ENCODE measurements around the gene TMEM132D. TPM values are rescaled to one million over a fixed set of nuclear protein-coding genes. Genes with fewer than 3 reads are reported as not detected.

The TMEM132D gene
- total and polyA plus RNA-seq, 4 donors = 0.01 to 0.14 (median 0.08) TPM

DNA sequence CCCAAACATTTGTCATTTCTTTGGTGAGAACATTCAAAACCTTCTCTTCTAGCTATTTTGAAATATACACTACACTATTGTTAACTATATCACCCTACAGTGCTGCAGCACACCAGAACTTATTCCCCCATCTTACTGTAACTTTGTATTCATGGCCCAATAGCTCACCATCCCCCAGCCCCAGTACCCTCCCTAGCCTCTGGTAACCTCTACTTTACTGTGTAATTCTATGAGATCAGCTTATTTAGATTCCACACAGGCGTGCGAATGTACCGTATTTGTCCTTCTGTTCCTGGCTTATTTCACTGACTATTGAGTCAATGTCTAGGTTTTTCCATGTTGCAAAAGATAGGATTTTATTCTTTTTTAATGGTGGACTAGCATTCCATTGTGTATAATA lies 469.0 kb downstream of the TMEM132D start:
- DNase-seq (ENCODE audit: low spot score) = no peak
- no peaks in the 10 kb centered on the region for H3K36me3 ChIP-seq (ENCODE audit: control insufficient read depth in 4 of 4, insufficient read depth in 3 of 4, low read depth in 1 of 4, low read length in 3 of 4)
- no peak overlapping the region for H3K27ac ChIP-seq (ENCODE audit: low read depth in 1 of 2, low read length in 2 of 2)
- TF ChIP-seq GABPA (IDR thresholded peaks at IDR 0.05 in 1 of 2, conservative IDR thresholded peaks at IDR 0.05 in 1 of 2) (no peak), YY1 (IDR thresholded peaks at IDR 0.05) (no peak), EGR1 (IDR thresholded peaks at IDR 0.05; ENCODE audit: low read depth in 2 of 2) (no peak)
- TF ChIP-seq, protein P1, sequence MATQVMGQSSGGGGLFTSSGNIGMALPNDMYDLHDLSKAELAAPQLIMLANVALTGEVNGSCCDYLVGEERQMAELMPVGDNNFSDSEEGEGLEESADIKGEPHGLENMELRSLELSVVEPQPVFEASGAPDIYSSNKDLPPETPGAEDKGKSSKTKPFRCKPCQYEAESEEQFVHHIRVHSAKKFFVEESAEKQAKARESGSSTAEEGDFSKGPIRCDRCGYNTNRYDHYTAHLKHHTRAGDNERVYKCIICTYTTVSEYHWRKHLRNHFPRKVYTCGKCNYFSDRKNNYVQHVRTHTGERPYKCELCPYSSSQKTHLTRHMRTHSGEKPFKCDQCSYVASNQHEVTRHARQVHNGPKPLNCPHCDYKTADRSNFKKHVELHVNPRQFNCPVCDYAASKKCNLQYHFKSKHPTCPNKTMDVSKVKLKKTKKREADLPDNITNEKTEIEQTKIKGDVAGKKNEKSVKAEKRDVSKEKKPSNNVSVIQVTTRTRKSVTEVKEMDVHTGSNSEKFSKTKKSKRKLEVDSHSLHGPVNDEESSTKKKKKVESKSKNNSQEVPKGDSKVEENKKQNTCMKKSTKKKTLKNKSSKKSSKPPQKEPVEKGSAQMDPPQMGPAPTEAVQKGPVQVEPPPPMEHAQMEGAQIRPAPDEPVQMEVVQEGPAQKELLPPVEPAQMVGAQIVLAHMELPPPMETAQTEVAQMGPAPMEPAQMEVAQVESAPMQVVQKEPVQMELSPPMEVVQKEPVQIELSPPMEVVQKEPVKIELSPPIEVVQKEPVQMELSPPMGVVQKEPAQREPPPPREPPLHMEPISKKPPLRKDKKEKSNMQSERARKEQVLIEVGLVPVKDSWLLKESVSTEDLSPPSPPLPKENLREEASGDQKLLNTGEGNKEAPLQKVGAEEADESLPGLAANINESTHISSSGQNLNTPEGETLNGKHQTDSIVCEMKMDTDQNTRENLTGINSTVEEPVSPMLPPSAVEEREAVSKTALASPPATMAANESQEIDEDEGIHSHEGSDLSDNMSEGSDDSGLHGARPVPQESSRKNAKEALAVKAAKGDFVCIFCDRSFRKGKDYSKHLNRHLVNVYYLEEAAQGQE (IDR thresholded peaks at IDR 0.05) = no peak
- H3K4me1 ChIP-seq (ENCODE audit: control insufficient read depth in 4 of 4, insufficient read depth in 4 of 4, low read length in 3 of 4) = no peaks in the 10 kb centered on the region
- peaks cover 0 to 4% (median 0%) of the 10 kb centered on the region in 4 donors for H3K27me3 ChIP-seq (ENCODE audit: control insufficient read depth in 4 of 4, insufficient read depth in 4 of 4, low read length in 3 of 4)
- no peak overlapping the region for H3K4me3 ChIP-seq (ENCODE audit: low read depth in 1 of 3, low read length in 3 of 3)
- no peak overlapping the region for H3K9ac ChIP-seq (ENCODE audit: low read depth in 1 of 2, low read length in 2 of 2)
- H3K9me3 ChIP-seq (ENCODE audit: control insufficient read depth in 4 of 4, low read length in 3 of 4) = peaks cover 0 to 4% (median under 1%) of the 10 kb centered on the region in 4 donors
- WGBS = 97% methylated on average over 3 of the region's 3 CpGs

DNA sequence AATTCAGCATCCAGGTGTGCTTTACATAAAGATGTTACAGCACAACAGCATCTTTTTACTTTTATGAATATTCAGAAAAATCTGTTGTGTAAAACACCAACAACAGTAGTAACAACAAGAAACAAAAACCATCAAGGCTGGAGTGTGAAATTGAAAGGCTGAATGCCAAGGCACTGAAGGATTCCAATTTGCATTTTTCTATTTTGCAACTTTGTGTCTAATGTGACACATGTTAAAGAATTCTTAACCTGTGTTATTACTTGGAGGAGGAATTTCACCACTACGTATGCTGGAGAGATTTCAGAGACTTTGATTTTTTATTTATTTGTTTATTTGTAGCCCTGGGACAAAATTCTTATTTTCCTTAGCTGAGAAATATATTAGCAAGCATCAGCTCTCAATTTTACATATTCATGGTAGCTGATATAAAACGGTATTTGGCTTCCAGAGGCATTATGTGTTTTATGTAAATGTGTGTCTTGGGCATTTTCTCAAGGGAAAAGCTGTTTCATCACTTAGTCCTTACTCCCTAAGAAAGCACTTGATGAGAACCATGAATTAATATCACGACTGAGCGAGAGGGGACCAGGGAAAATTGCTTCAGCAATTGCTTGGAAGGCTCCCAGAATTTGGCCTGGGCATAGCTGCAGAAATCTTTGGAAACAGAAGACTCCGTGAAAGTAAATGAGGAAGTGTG lies 475.4 kb downstream of the TMEM132D start:
- Histone ChIP-seq H3K9ac (ENCODE audit: low read depth in 1 of 2, low read length in 2 of 2) (no peak overlapping the region), H3K27me3 (ENCODE audit: control insufficient read depth in 4 of 4, insufficient read depth in 4 of 4, low read length in 3 of 4) (peaks cover 0 to 4% (median under 1%) of the 10 kb centered on the region in 4 donors), H3K4me3 (ENCODE audit: low read depth in 1 of 3, low read length in 3 of 3) (no peak overlapping the region), H3K9me3 (ENCODE audit: control insufficient read depth in 4 of 4, low read length in 3 of 4) (peaks cover 0 to 4% (median 0%) of the 10 kb centered on the region in 4 donors), H3K36me3 (ENCODE audit: control insufficient read depth in 4 of 4, insufficient read depth in 3 of 4, low read depth in 1 of 4, low read length in 3 of 4) (no peaks in the 10 kb centered on the region), H3K27ac (ENCODE audit: low read depth in 1 of 2, low read length in 2 of 2) (no peak overlapping the region), H3K4me1 (ENCODE audit: control insufficient read depth in 4 of 4, insufficient read depth in 4 of 4, low read length in 3 of 4) (no peaks in the 10 kb centered on the region)
- 63% methylated on average over 5 of the region's 5 CpGs for WGBS
- no peak for DNase-seq (ENCODE audit: low spot score)
- TF ChIP-seq, protein P2, sequence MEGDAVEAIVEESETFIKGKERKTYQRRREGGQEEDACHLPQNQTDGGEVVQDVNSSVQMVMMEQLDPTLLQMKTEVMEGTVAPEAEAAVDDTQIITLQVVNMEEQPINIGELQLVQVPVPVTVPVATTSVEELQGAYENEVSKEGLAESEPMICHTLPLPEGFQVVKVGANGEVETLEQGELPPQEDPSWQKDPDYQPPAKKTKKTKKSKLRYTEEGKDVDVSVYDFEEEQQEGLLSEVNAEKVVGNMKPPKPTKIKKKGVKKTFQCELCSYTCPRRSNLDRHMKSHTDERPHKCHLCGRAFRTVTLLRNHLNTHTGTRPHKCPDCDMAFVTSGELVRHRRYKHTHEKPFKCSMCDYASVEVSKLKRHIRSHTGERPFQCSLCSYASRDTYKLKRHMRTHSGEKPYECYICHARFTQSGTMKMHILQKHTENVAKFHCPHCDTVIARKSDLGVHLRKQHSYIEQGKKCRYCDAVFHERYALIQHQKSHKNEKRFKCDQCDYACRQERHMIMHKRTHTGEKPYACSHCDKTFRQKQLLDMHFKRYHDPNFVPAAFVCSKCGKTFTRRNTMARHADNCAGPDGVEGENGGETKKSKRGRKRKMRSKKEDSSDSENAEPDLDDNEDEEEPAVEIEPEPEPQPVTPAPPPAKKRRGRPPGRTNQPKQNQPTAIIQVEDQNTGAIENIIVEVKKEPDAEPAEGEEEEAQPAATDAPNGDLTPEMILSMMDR (IDR thresholded peaks at IDR 0.05; ENCODE audit: low read depth, low read length, missing input control) = no peak
- TF ChIP-seq YY1 (IDR thresholded peaks at IDR 0.05) = no peak
- TF ChIP-seq, protein P1 (IDR thresholded peaks at IDR 0.05) = no peak
- no peak for TF ChIP-seq FOXA1 (IDR thresholded peaks at IDR 0.05)
- TF ChIP-seq TAF1 (conservative IDR thresholded peaks at IDR 0.05) = no peak
- TF ChIP-seq HNF4A (conservative IDR thresholded peaks at IDR 0.05) = no peak
- TF ChIP-seq RAD21 (IDR thresholded peaks at IDR 0.05) = no peak
- TF ChIP-seq SP1 (IDR thresholded peaks at IDR 0.05) = no peak
- no peak for TF ChIP-seq FOXA2 (IDR thresholded peaks at IDR 0.05)
- no peak for TF ChIP-seq NR2F2 (IDR thresholded peaks at IDR 0.05)
- TF ChIP-seq, protein P3, sequence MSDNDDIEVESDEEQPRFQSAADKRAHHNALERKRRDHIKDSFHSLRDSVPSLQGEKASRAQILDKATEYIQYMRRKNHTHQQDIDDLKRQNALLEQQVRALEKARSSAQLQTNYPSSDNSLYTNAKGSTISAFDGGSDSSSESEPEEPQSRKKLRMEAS (IDR thresholded peaks at IDR 0.05) = no peak
- TF ChIP-seq, protein P4, sequence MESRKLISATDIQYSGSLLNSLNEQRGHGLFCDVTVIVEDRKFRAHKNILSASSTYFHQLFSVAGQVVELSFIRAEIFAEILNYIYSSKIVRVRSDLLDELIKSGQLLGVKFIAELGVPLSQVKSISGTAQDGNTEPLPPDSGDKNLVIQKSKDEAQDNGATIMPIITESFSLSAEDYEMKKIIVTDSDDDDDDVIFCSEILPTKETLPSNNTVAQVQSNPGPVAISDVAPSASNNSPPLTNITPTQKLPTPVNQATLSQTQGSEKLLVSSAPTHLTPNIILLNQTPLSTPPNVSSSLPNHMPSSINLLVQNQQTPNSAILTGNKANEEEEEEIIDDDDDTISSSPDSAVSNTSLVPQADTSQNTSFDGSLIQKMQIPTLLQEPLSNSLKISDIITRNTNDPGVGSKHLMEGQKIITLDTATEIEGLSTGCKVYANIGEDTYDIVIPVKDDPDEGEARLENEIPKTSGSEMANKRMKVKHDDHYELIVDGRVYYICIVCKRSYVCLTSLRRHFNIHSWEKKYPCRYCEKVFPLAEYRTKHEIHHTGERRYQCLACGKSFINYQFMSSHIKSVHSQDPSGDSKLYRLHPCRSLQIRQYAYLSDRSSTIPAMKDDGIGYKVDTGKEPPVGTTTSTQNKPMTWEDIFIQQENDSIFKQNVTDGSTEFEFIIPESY (IDR thresholded peaks at IDR 0.05) = no peak

Measured in liver (tissue), 9 donors.